Stimulated activated CD8-positive, alpha-beta memory T cell treated with anti-CD3 and anti-CD28 coated beads, Interleukin-4, amount 100 ng/mL, for 24 hours (primary cell): Measurements from ENCODE around the gene PRDM16.

Experiments
- DNase-seq: peaks from one replicate; pipeline ENCODE4 v3.0.0-alpha.2; 2020; ENCODE audit warnings: low read depth

Gene PRDM16

GRCh38 chr1:3323796-3324703 lies 255.0 kb downstream of the PRDM16 start:
- DNase-seq, result no peak

GRCh38 chr1:3324704-3325535 lies 255.9 kb downstream of the PRDM16 start:
- no peak for DNase-seq

- no peak for DNase-seq
Measured at GRCh38 chr1:3326516-3327388, 257.7 kb downstream of the PRDM16 start.

GRCh38 chr1:3327389-3327702 lies 258.3 kb downstream of the PRDM16 start:
- DNase-seq, result no peak

GRCh38 chr1:3327936-3328590 lies 259.1 kb downstream of the PRDM16 start:
- DNase-seq, result no peak

GRCh38 chr1:3329640-3330281 lies 260.8 kb downstream of the PRDM16 start:
- DNase-seq, result no peak

- no peak for DNase-seq
Measured at GRCh38 chr1:3330771-3331245, 261.8 kb downstream of the PRDM16 start.

GRCh38 chr1:3331564-3331963 lies 262.6 kb downstream of the PRDM16 start:
- no peak for DNase-seq

GRCh38 chr1:3332043-3332442 lies 263.0 kb downstream of the PRDM16 start:
- DNase-seq, result no peak

GRCh38 chr1:3332662-3333061 lies 263.7 kb downstream of the PRDM16 start:
- DNase-seq, result no peak

GRCh38 chr1:3333903-3334302 lies 264.9 kb downstream of the PRDM16 start:
- DNase-seq, result no peak

- no peak for DNase-seq
Measured at GRCh38 chr1:3334366-3334765, 265.4 kb downstream of the PRDM16 start.

- DNase-seq, result no peak
Measured at GRCh38 chr1:3335754-3336640, 267.0 kb downstream of the PRDM16 start.

- DNase-seq, result no peak
Measured at GRCh38 chr1:3336641-3337630, 267.9 kb downstream of the PRDM16 start.

GRCh38 chr1:3337798-3338724 lies 269.1 kb downstream of the PRDM16 start:
- DNase-seq, result no peak

- no peak for DNase-seq
Measured at GRCh38 chr1:3338725-3339070, 269.7 kb downstream of the PRDM16 start.

GRCh38 chr1:3339856-3340255 lies 270.9 kb downstream of the PRDM16 start:
- DNase-seq, result no peak
